CD4-positive, alpha-beta memory T cell (primary cell): ENCODE measurements around the gene ZSCAN26. TPM values are rescaled to one million over a fixed set of nuclear protein-coding genes. Genes with fewer than 3 reads are reported as not detected.
A peak's percentile ranks its signal among the peaks of the same experiment; 100 is the strongest.

ENCODE experiments used
- CTCF ChIA-PET: fragments of 350-600 bp; sonication (Branson Sonifier 250); formaldehyde crosslinking; loops from one replicate; lab custom pipeline; 2021; ENCODE audit warnings: inconsistent platforms; ENCODE audit not compliant: partially characterized antibody; lab: Charles Lee
- POLR2A ChIA-PET: fragments of 350-600 bp; sonication (Branson Sonifier 250); formaldehyde crosslinking; loops from one replicate; lab custom pipeline; 2021; ENCODE audit not compliant: partially characterized antibody; lab: Charles Lee
- DNase-seq, 5 donors: peaks; one replicate each; pipeline versions ENCODE4 v3.0.0 to v3.0.0-alpha.2; 2020 to 2022; ENCODE audit warnings: mixed read lengths in 1 of 5
- H3K27ac ChIP-seq: one replicate; pipeline ENCODE4 v1.7.0; 2013; ENCODE audit warnings: low read depth, low read length
- H3K27me3 ChIP-seq: 2 replicates; pipeline ENCODE4 v1.7.0; 2013; ENCODE audit warnings: mild to moderate bottlenecking, low read length, moderate library complexity; ENCODE audit not compliant: insufficient read depth
- H3K36me3 ChIP-seq: 2 replicates; pipeline ENCODE4 v1.7.0; 2013; ENCODE audit warnings: mild to moderate bottlenecking, low read length, moderate library complexity; ENCODE audit not compliant: insufficient read depth
- H3K4me1 ChIP-seq: 2 replicates; pipeline ENCODE4 v1.7.0; 2013; ENCODE audit warnings: mild to moderate bottlenecking, low read length, moderate library complexity; ENCODE audit not compliant: insufficient read depth
- H3K4me3 ChIP-seq, 2 donors: one replicate each; pipeline ENCODE4 v1.7.0; 2013; ENCODE audit warnings: low read length in 2 of 2, mild to moderate bottlenecking in 1 of 2
- H3K9me3 ChIP-seq, 2 donors: one replicate each; pipeline ENCODE4 v1.7.0; 2013; ENCODE audit warnings: low read length in 2 of 2, control low read depth in 1 of 2; ENCODE audit not compliant: control insufficient read depth in 1 of 2
- H3K27ac Mint-ChIP-seq, 7 donors: one replicate each; pipeline ENCODE4 v1.8.0; 2020 to 2021; ENCODE audit warnings: mixed read lengths in 7 of 7, mild to moderate bottlenecking in 6 of 7, inconsistent platforms in 3 of 7, moderate library complexity in 3 of 7
- H3K27me3 Mint-ChIP-seq, 2 donors: one replicate each; pipeline ENCODE4 v1.8.0; 2020 to 2021; ENCODE audit warnings: mixed read lengths in 2 of 2
- H3K36me3 Mint-ChIP-seq, 2 donors: one replicate each; pipeline ENCODE4 v1.8.0; 2020 to 2021; ENCODE audit warnings: mixed read lengths in 2 of 2, inconsistent platforms in 1 of 2, mild to moderate bottlenecking in 1 of 2
- H3K4me1 Mint-ChIP-seq, 4 donors: one replicate each; pipeline ENCODE4 v1.8.0; 2020 to 2021; ENCODE audit warnings: mixed read lengths in 4 of 4, mild to moderate bottlenecking in 1 of 4
- H3K4me3 Mint-ChIP-seq, 8 donors: one replicate each; pipeline ENCODE4 v1.8.0; 2020 to 2021; ENCODE audit warnings: mixed read lengths in 8 of 8, mild to moderate bottlenecking in 7 of 8, moderate library complexity in 6 of 8, inconsistent platforms in 3 of 8
- H3K9me3 Mint-ChIP-seq, 8 donors: one replicate each; pipeline ENCODE4 v1.8.0; 2020 to 2021; ENCODE audit warnings: mixed read lengths in 8 of 8, mild to moderate bottlenecking in 5 of 8, inconsistent platforms in 3 of 8, moderate library complexity in 1 of 8
- intact Hi-C: fragments of 100-400 bp; cut with micrococcal nuclease; formaldehyde crosslinking; loops from one replicate; pipeline ENCODE4 v1.15.1; 2023
- polyA plus RNA-seq, 2 donors: library from polyadenylated mRNA; unstranded; fragments of 300-500 nt; fragmentation: Illumina TruSeq; gene quantifications; one replicate each; pipeline ENCODE4 v1.2.3, GENCODE V29; 2021
- total RNA-seq, 2 experiments: library from RNA; stranded (reverse); gene quantifications; one replicate each; pipeline ENCODE4 v1.2.3, GENCODE V29; 2021

ZSCAN26 gene
- total and polyA plus RNA-seq, 4 experiments from 2014 or later, result 13.1 to 26.5 (median 18.8) TPM

- H3K4me3 ChIP-seq, result peak within 1 kb of the TSS; percentile 60 to 74
- H3K36me3 ChIP-seq, result no peaks in the 10 kb centered on the region
- Mint-ChIP-seq H3K27me3 (peaks cover 31% of the 10 kb centered on the region in 2 donors), H3K4me1 (peaks cover 8 to 15% (median 8%) of the 10 kb centered on the region in 4 donors), H3K36me3 (peaks cover 8 to 10% of the 10 kb centered on the region in 2 donors), H3K9me3 (peaks cover 0 to 8% (median 0%) of the 10 kb centered on the region in 8 donors), H3K27ac (peak within 1 kb of the TSS in 6 of 7 donors; percentile 36 to 92 (median 82)), H3K4me3 (peak within 1 kb of the TSS; percentile 91 to 97 (median 94))
- H3K27me3 ChIP-seq, result peaks cover 14% of the 10 kb centered on the region
- CTCF ChIA-PET, result no interaction called here
- peak in 3 of 5 donors; percentile 15 to 26 (median 16) for DNase-seq
- intact Hi-C loops, result no loop called here
- no peaks in the 10 kb centered on the region for H3K9me3 ChIP-seq
- H3K27ac ChIP-seq, result no peak within 1 kb of the TSS
- POLR2A ChIA-PET, result no interaction called here
- peaks cover 7% of the 10 kb centered on the region for H3K4me1 ChIP-seq
These were observed 41.7 kb upstream of the ZSCAN26 start, which contains the start of gene ZSCAN9 for GRCh38 chr6:28225056-28225834. Gene ZSCAN9 (plus strand): TSS chr6:28225275. CDS start chr6:28227085, 1,810 bp downstream.

GRCh38 chr6:28226460-28226859, 40.5 kb upstream of the ZSCAN26 start:
- H3K4me3 ChIP-seq, result no peak overlapping the region
- H3K4me1 ChIP-seq, result peaks cover 7% of the 10 kb centered on the region
- ChIA-PET CTCF (interaction anchor here (0.5 kb wide), 1 partner anchor 84 kb away, joined by 3 read pairs; no protein-coding TSS in a partner anchor), POLR2A (no interaction called here)
- H3K27me3 ChIP-seq, result peaks cover 8% of the 10 kb centered on the region
- peaks cover 8 to 15% (median 8%) of the 10 kb centered on the region in 4 donors for H3K4me1 Mint-ChIP-seq
- H3K27ac ChIP-seq, result no peak overlapping the region
- intact Hi-C loops, result no loop called here
- peaks cover 10 to 18% of the 10 kb centered on the region in 2 donors for H3K36me3 Mint-ChIP-seq
- no peak for DNase-seq
- H3K36me3 ChIP-seq, result no peaks in the 10 kb centered on the region
- no peaks in the 10 kb centered on the region for H3K9me3 ChIP-seq
- H3K9me3 Mint-ChIP-seq, result peaks cover 0 to 4% (median 0%) of the 10 kb centered on the region in 8 donors
- peaks cover 22 to 23% of the 10 kb centered on the region in 2 donors for H3K27me3 Mint-ChIP-seq
- no peak overlapping the region for H3K27ac Mint-ChIP-seq
- peak overlapping the region in 2 of 8 donors; percentile 91 to 93 for H3K4me3 Mint-ChIP-seq

- Mint-ChIP-seq H3K27ac (no peak overlapping the region), H3K27me3 (peaks cover 3% of the 10 kb centered on the region in 2 donors), H3K36me3 (peaks cover 8 to 29% of the 10 kb centered on the region in 2 donors), H3K4me1 (no peaks in the 10 kb centered on the region), H3K9me3 (no peaks in the 10 kb centered on the region), H3K4me3 (no peak overlapping the region)
- H3K4me1 ChIP-seq, result no peaks in the 10 kb centered on the region
- CTCF ChIA-PET, result no interaction called here
- no peak overlapping the region for H3K4me3 ChIP-seq
- H3K27me3 ChIP-seq, result no peaks in the 10 kb centered on the region
- H3K9me3 ChIP-seq, result no peaks in the 10 kb centered on the region
- no peaks in the 10 kb centered on the region for H3K36me3 ChIP-seq
- H3K27ac ChIP-seq, result no peak overlapping the region
- DNase-seq, result no peak
- POLR2A ChIA-PET, result no interaction called here
- intact Hi-C loops, result no loop called here
These were observed 34.2 kb upstream of the ZSCAN26 start for GRCh38 chr6:28232785-28233184.

DNA sequence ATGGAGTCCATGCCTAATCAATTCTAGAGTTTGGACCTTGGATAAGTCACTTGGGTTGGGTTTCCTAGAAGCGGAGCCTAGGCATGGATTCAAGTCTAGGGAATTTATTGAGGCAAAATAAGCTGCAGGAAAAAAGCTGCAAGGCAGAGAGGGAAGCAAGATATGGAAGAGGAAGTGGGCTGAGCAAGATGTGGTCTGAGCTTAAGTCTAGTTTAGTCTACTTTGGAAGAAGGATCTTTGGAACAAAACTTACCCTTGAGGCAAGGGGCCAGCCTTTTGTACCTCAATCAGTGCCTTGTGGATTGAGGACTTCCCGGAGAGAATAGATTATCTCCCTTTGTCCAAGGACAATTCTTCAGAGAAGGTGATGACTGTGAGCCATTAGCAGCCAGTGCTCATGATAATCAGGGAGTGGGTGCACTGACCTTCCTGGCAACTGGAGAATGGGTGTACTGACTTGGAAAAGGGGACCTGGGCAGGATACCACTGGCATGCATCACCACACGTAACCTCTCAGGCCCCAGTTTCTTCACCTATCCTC, 31.0 kb upstream of the ZSCAN26 start:
- peaks cover 0 to 23% of the 10 kb centered on the region in 2 donors for H3K36me3 Mint-ChIP-seq
- DNase-seq, result no peak

GRCh38 chr6:28239636-28240035, 27.3 kb upstream of the ZSCAN26 start:
- no peak overlapping the region for H3K27ac ChIP-seq
- H3K4me3 Mint-ChIP-seq, result no peak overlapping the region
- H3K9me3 Mint-ChIP-seq, result no peaks in the 10 kb centered on the region
- H3K4me3 ChIP-seq, result no peak overlapping the region
- no peaks in the 10 kb centered on the region for H3K36me3 ChIP-seq
- ChIA-PET POLR2A (no interaction called here), CTCF (no interaction called here)
- H3K27me3 ChIP-seq, result no peaks in the 10 kb centered on the region
- H3K36me3 Mint-ChIP-seq, result peaks cover 7 to 21% of the 10 kb centered on the region in 2 donors
- H3K4me1 Mint-ChIP-seq, result no peaks in the 10 kb centered on the region
- intact Hi-C loops, result no loop called here
- peaks cover 3% of the 10 kb centered on the region in 2 donors for H3K27me3 Mint-ChIP-seq
- H3K27ac Mint-ChIP-seq, result no peak overlapping the region
- no peak for DNase-seq
- no peaks in the 10 kb centered on the region for H3K9me3 ChIP-seq
- H3K4me1 ChIP-seq, result no peaks in the 10 kb centered on the region

More for the DNA sequence above, 31.0 kb upstream of the ZSCAN26 start:
- CTCF ChIA-PET, result no interaction called here
- Mint-ChIP-seq H3K9me3 (no peaks in the 10 kb centered on the region), H3K4me1 (no peaks in the 10 kb centered on the region), H3K27me3 (peaks cover 3% of the 10 kb centered on the region in 2 donors), H3K4me3 (no peak overlapping the region), H3K27ac (no peak overlapping the region)
- Histone ChIP-seq H3K27ac (no peak overlapping the region), H3K9me3 (no peaks in the 10 kb centered on the region), H3K4me3 (no peak overlapping the region), H3K4me1 (no peaks in the 10 kb centered on the region), H3K36me3 (no peaks in the 10 kb centered on the region), H3K27me3 (no peaks in the 10 kb centered on the region)
- intact Hi-C loops, result no loop called here
- POLR2A ChIA-PET, result no interaction called here

- no peak for DNase-seq
- Mint-ChIP-seq H3K4me1 (no peaks in the 10 kb centered on the region), H3K36me3 (peaks cover 14 to 28% of the 10 kb centered on the region in 2 donors), H3K9me3 (no peaks in the 10 kb centered on the region), H3K27ac (no peak overlapping the region), H3K27me3 (peaks cover 1 to 3% of the 10 kb centered on the region in 2 donors), H3K4me3 (no peak overlapping the region)
- CTCF ChIA-PET, result no interaction called here
- Histone ChIP-seq H3K27ac (no peak overlapping the region), H3K9me3 (no peaks in the 10 kb centered on the region), H3K4me1 (no peaks in the 10 kb centered on the region), H3K4me3 (no peak overlapping the region), H3K36me3 (peaks cover 8% of the 10 kb centered on the region), H3K27me3 (no peaks in the 10 kb centered on the region)
- intact Hi-C loops, result no loop called here
- POLR2A ChIA-PET, result no interaction called here
These were observed 26.5 kb upstream of the ZSCAN26 start for GRCh38 chr6:28240471-28240870.

- Mint-ChIP-seq H3K4me1 (peaks cover 0 to 7% (median 5%) of the 10 kb centered on the region in 4 donors), H3K27ac (no peak overlapping the region), H3K4me3 (no peak overlapping the region), H3K36me3 (peaks cover 44 to 53% of the 10 kb centered on the region in 2 donors), H3K27me3 (no peaks in the 10 kb centered on the region), H3K9me3 (no peaks in the 10 kb centered on the region)
- H3K9me3 ChIP-seq, result no peaks in the 10 kb centered on the region
- H3K27ac ChIP-seq, result no peak overlapping the region
- H3K36me3 ChIP-seq, result peaks cover 34% of the 10 kb centered on the region
- H3K4me3 ChIP-seq, result no peak overlapping the region
- intact Hi-C loops, result no loop called here
- no peaks in the 10 kb centered on the region for H3K27me3 ChIP-seq
- POLR2A ChIA-PET, result no interaction called here
- CTCF ChIA-PET, result no interaction called here
- no peak for DNase-seq
- H3K4me1 ChIP-seq, result no peaks in the 10 kb centered on the region
These were observed 23.0 kb upstream of the ZSCAN26 start for GRCh38 chr6:28243946-28244345.
